Epithelial cell of prostate (primary cell): ENCODE results near the gene MOAP1.
"Not testable (repeated sequence)": the region's sequence is repeated elsewhere in the genome, so short reads cannot be mapped to it uniquely, and the experiment has no call there.

ENCODE experiments used
- DNase-seq: peaks from one replicate; pipeline ENCODE4 v3.0.0-alpha.2; 2011; ENCODE audit warnings: low read depth, low spot score
- H3K27ac ChIP-seq: fragments of 450-650 bp; 2 replicates; pipeline ENCODE4 v1.5.1; 2017; ENCODE audit warnings: mild to moderate bottlenecking

The MOAP1 gene

GRCh38 chr14:93150227-93151208, 34.2 kb downstream of the MOAP1 start:
- H3K27ac ChIP-seq = peak overlapping the region; percentile 94
- peak; percentile 88 for DNase-seq

GRCh38 chr14:93148979-93149378, 35.7 kb downstream of the MOAP1 start:
- no peak overlapping the region for H3K27ac ChIP-seq
- no peak for DNase-seq

GRCh38 chr14:93146119-93146518, 38.6 kb downstream of the MOAP1 start:
- H3K27ac ChIP-seq = no peak overlapping the region
- DNase-seq = no peak

GRCh38 chr14:93142854-93143652, 41.6 kb downstream of the MOAP1 start:
- H3K27ac ChIP-seq = no peak overlapping the region
- no peak for DNase-seq

GRCh38 chr14:93137864-93138263, 46.8 kb downstream of the MOAP1 start:
- no peak for DNase-seq

GRCh38 chr14:93136508-93136907, 48.2 kb downstream of the MOAP1 start:
- not testable (repeated sequence) for DNase-seq, H3K27ac ChIP-seq

More at GRCh38 chr14:93137864-93138263, 46.8 kb downstream of the MOAP1 start:
- H3K27ac ChIP-seq = no peak overlapping the region

- no peak overlapping the region for H3K27ac ChIP-seq
- DNase-seq = no peak
Measured at GRCh38 chr14:93136009-93136408, 48.7 kb downstream of the MOAP1 start.

- DNase-seq = no peak
- H3K27ac ChIP-seq = no peak overlapping the region
Measured at GRCh38 chr14:93135399-93135798, 49.3 kb downstream of the MOAP1 start.

GRCh38 chr14:93133464-93133863, 51.2 kb downstream of the MOAP1 start:
- no peak for DNase-seq
- H3K27ac ChIP-seq = peak overlapping the region; percentile 4

GRCh38 chr14:93132472-93133065, 52.1 kb downstream of the MOAP1 start:
- DNase-seq = no peak
- H3K27ac ChIP-seq = no peak overlapping the region
